SKM-1 treated with dmso at 0.1 percent for 144 hours (cell line): ENCODE measurements around the gene SLC6A17.

Experiments used
- DNase-seq: peaks from one replicate; lab custom pipeline; 2025; ENCODE audit not compliant: unreplicated experiment; lab: John Stamatoyannopoulos, UW

The SLC6A17 gene

DNA sequence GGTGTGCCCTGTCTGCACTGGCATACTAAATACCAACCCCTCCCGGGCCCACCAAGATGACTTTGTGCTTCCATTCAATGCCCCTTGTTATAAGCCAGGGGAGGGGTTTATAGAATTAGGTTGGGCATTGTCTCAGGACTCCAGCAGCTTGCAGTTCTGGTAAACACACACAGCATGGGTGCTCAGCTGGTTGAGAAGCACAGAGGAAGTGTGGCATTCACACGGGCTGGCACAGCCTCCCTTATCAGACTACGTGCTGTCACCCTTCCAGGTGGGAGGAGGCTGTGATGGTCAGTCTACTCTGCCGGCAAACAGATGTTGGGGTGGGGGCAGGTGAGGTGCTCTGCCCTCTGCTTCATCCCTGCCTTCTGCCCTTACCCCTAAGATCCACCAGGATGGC, 15.0 kb upstream of the SLC6A17 start:
- DNase-seq, result no peak

DNA sequence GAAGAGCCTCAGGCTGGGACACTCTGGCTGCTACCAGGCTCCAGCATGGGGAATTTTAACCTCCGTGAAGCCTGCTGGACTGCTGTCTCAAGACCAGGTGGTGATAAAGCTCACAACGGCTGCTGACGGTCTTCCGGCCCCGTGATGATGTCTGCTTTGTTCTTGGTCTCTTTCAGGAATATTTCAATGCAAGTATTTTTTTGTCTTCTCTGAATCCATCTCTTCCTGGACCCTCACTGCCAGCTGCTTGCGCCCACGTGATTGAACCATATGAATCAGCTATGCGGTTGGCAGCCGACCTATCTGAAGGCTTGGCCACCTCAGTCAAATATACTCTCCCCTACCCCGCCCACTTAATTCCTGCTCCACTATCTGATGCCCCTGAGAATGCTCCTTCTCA, 14.6 kb upstream of the SLC6A17 start:
- no peak for DNase-seq

DNA sequence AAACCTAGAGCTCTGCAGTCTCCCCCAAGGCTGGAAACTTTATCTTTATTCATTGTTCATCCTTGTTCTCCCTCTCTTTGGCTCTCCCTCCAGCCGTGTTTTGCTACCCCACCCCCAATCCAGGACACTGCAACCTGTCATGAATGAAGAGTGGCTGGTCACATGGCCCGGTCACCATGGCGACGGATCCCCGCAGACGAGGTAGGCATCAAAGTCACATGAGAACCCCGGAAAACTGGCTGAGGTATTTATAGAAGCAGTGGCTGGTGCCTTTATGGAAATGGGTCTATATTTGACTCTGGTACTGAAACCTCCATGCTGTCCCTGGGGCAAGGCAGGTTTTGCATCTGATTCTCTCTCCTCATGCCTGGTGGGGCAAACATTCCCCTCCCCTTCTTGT, 13.4 kb upstream of the SLC6A17 start:
- DNase-seq, result no peak

DNA sequence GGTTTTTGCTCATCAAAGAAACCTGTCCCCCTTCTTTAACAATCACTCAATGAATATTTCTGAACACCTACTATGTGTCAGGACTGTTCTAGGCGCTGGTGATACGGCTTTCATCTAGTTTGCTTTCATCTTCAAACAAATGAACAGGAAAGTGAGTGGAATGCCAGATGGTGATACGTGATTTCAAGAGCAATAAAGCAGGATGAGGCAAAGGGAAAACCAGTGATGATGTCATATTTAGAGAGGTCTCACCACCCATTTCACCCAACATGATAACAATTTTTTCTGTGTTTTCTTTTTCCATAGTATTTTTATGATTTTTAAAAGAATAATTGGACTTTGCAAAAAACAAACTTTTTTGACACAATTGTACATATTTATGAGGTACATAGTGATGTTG, 11.3 kb upstream of the SLC6A17 start:
- no peak for DNase-seq

DNA sequence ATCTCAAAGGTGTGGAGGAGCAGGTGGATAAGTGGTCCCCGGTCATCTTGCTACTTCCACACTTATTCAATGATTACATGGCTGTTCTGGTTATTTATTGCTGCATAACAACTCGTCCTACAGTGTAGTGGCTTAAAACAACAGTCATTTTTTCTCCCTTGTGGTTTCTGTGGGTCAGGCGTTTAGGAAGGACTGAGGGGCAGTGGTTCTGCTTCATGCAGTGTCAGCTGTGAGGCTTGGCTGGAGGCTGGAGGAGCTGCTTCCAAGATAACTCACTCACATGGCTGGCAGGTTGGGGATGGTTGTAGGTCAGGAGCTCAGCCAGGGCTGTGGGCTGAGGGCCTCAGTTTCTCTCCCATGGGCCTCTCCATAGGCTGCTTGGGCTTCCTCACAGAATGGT, 5.9 kb upstream of the SLC6A17 start:
- DNase-seq, result no peak

DNA sequence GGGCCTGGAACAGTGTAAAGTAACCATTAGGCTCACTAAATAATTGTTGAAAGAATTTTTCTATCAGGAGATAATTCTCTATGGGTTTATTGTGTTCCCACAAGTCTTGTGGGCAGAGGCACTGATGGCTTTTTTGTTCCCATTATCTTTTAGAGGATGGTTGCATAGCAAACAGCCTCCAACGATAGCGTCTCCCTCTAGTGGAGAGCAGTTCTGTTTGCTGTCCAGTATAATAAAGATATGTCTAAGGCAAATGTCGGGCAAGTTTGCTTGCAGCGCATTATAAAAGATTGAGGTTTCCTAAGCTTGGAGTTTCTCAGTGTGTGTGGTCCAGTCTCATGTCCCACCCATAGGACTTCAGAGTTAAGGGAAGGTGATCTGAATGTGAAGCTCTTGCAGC, 1.3 kb upstream of the SLC6A17 start:
- DNase-seq, result no peak

DNA sequence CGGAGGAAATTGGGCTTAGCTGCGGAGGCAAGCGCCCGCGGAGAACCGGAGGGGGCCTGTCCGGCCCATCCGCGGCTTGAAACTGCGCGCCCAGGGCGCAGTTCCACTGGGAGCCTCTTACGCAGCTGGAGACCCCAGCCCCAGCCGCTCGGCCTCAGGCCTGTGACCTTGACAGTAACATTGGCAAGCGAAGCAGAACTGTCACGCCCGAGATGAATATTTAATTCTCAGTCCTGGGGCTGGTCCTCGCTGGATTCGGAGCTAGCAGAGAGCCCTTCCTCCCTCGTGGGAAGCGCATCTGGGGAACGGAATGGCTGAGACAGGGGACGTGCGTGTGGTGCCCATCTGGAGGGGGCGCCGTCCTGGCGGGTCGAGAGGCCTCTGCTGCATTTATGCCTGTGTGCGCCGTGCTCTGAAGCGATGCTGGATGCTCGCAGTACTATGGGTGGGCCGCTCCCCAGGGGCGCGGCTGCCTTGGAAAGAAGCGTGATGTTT, 928 bp downstream of the SLC6A17 start:
- DNase-seq, result no peak

DNA sequence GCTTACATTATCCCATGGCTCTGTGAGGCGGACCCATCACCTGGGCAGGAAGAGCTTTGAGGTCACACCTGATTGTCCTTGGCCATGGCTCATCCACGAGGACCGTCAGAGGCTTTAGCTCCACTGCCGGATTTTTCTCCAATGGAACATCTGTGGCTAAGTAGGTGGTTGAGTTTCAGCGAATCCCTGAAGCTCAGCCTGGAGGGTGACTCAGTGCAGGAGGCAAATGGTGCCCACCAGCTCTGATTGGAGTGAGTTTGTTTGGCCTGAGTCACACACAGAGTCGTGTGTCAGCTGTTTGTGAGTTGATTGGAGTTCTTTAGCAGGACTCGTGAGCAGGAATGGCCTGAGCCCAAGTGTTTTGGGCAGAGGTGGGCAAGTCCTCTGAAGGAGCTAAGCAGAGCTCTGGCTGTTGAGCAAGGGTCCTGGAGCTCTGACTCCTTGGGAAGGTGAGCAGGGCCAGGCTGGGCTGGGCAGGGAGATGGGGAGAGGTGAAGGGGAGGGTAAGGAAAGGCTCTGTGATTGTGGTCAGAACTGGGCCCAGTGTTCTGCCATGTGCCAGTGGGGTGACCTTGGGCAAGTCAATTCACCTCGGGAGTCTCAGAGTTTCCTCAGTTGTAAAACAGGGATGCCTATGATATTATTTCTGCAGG, 2.0 kb downstream of the SLC6A17 start:
- no peak for DNase-seq

DNA sequence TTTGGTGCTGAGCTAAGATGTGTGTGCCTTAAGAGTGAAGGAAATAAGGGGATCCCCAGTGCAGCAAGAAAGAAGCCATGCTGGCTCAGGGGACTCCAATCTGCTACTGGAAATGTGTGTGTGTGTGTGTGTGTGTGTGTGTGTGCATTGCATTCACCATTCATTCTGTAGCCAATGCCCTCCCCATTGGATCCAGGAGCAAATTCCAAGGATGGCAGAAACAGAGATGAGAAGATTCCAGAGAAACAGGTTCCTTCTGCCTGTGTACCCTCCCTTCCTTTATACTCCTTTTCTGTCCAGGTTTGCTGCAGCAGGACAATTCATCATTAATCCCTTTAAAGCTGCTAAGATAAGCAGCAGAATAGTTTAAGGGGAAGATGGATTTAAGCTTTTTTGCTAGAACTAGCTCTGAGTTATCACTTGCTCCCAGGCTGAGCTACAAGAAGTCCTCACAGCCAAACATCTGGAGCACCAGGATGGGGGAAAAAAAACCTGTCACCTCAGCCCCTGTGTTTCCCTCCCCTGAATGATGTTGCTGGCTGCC, 3.2 kb downstream of the SLC6A17 start:
- DNase-seq, result no peak

DNA sequence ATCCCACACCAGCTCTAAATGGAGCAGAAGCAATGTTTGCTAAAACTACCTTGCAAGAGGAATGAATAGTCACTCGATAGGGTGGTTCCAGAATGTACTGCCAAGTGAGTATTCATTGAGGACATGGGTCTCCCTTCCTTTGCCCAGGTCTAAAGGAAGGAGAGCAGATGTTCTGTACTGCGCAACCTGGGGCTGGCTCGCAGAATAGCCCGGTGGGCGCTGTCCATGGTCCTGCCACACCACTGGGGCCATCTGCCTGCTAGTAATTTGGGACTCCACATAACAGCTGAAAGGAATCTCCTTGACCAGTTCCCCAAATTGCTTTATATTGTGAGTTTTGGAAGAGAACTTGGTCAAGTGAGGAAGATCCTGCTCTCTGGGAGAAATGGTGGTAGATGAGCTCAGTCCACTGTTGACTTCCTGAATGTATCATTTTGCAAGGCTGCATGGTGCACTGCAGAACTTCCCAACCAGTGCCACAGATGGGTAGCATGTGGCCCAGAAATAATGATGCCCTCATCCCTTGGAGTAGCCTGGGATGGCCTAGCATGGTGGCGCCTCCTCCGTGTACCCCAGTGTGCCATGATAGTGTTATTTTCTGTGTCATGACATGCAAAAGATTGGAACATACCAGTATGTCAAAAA, 5.7 kb downstream of the SLC6A17 start:
- no peak for DNase-seq

DNA sequence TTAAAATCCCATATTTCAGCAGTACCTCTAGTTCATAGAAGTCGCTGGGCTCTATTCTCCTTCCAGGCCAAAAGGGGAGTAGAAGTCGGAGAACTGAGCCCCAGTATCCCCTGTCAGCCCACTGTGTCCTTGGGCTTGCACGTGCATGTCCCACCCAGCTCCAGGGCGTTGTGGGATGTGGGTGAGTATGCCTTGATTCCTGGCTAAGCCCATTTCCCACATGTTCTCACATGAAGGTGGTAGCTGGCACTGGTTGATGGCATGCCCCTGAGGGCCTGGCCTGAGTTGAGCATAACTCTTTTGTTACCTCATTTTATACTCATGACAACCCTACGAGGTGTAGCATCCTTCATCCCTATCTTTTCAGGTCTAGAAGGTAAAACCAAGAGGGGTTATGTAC, 8.0 kb downstream of the SLC6A17 start:
- DNase-seq, result no peak

DNA sequence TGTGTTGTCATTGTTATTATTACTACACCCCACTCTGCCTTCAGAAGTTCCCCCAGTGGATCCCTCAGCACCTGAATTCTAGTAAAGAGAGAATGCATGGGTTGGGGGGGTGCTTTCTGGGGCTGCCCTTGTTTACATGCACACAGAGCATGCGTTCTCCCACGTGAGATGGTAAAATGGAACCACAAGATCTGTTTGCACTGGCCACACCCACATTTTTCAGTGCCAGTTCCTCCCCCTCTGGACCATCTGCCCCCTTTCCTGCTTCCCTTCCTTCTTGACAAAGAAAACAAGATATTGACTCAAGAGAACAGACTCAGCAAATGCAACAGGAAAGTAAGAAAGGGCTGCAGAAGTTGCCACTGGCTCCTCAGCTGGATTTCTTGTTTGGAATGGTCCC, 8.9 kb downstream of the SLC6A17 start:
- DNase-seq, result no peak

DNA sequence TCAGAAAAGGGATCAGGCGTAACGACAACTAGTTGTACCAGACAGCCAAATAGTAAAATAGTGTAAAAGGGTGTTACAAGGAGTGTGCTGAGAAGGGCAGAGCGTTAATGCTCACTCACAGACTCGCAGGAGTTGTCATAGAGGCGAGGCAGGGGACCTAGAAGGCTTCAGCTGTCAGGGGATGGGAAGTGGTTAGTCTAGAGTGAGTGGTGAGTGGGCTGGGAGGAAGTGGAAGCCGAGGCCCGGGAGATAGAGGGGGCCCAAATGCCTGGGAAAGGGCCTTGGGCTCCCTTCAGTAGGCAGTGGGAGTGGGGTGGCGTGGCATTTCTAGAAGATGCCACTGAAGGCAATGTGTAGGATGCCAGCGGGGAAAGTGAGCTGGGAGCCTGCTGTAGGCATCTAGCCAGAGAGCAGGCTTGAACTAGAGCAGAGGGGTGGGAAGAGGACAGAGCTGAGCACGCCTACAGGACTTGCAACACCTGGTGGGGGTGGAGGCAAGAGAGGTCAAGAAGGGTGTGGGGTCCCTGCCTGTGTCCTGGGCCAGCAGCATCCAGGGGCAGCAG, 10.3 kb downstream of the SLC6A17 start:
- no peak for DNase-seq

DNA sequence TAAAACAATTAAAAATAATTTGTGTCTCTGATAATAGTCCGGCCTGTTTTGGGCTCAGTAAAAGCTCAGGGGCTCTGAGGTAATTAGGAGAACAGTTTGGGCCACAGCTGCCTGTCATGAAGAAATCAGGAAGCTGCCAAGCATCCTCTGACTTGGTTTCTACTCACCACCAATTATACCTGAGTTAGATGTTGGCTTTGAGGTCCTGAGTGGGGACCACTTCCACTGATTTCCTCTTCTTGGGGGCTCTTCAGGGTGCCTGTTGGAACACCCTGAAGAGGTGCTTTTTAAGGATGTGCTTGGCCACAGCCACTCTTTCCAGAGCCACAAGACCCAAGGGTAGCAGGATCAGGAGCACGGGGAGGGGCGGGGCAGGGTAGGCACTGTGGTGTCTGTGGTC, 10.9 kb downstream of the SLC6A17 start:
- no peak for DNase-seq

DNA sequence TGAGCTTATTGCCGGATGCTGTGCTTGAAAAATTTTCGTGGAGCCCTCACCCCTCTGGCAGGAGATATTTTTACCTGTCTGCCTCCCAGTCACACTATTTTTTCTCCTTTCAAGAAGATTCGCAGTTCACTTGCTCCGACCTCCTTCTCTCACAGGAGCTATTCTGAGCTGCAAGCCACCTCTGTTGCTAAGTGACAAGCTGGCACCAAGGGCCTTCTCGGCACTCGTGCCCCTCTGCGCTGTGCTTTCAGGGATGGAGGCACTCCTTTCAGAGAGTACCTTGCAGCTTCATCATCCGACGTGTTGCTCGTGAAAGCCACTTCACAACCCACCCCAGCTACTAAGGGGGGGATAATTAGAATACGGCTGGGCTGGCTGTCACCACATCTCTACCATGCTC, 11.6 kb downstream of the SLC6A17 start:
- DNase-seq, result no peak

DNA sequence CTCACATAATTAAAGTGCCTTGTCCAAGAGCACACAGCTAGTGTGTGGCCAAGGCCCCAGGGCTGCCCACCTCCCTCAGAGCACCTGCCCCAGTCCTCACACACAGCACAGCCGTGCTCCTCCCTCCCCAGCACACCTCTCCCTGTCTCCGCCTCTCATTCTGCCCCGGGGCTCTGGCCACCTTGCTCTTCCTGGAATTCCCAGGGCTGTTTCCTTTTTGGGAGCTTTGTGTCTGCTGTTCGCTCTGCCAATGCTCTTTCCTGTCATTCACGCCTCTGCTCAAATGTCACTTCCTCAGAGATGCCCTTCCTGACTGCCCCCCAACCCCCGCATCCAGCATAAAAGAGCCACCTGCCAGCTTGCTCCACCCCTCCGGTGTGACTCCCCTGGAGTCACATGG, 13.3 kb downstream of the SLC6A17 start:
- DNase-seq, result no peak

DNA sequence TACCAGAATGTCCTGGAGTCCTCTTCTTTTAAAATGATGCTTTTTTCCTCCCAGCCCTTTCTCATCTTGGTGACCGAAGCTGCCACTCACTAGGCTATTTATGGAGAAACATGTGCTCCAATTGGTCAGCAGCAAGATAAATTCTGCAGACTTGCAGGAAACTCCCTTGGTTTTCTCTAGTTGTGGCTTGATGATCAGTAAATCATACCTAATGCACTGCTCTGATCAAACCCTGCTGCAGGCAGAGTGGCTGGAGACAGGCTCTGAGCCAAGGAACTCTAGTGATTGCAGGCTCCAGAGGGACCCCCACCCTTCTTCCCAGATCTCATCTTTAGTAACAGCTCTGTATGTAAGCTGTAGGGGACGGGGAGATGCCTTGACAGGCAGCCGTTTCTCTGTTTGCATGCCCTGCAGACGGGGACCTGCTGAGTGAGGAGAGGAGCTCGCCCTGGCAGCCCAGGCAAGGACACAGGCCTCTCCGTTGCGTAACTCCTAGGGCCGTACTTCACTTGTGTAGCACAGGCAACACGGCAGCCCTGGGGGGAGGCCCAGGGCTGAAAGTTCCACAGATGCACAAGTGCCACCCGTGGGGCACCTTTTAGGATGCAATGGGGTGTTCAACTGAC, 14.5 kb downstream of the SLC6A17 start:
- DNase-seq, result no peak

DNA sequence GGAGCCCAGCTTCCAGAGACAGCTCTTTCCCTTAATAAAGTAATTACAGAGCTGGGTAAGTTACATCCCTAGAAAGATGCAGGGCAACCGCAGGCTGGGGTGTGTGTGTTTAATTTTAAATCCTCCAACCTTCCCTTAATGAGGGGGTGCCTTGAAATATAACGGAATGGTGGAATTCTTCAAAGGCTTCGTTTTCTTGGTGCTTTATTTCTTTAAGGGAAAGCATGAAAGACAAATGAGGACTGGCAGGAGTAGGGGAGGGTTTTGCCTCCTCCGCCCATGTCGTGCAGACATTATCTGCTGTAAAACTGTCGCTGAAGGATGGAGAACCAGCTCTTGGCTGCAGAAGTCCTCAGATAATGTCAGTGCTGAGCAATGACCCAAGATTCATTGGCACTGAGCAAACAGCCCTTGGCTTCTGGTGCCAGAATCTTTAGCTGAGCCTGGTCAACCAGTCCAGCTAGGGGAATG, 15.5 kb downstream of the SLC6A17 start:
- no peak for DNase-seq

DNA sequence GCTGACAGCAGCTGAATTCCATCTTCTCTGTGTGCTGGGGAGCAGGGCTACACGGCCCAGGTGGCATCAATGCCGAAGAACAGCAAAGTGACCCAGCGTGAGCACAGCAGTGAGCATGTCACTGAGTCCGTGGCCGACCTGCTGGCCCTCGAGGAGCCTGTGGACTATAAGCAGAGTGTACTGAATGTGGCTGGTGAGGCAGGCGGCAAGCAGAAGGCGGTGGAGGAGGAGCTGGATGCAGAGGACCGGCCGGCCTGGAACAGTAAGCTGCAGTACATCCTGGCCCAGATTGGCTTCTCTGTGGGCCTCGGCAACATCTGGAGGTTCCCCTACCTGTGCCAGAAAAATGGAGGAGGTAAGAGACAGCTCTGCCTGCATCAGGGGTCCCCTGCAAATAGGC, 16.6 kb downstream of the SLC6A17 start:
- DNase-seq, result no peak

DNA sequence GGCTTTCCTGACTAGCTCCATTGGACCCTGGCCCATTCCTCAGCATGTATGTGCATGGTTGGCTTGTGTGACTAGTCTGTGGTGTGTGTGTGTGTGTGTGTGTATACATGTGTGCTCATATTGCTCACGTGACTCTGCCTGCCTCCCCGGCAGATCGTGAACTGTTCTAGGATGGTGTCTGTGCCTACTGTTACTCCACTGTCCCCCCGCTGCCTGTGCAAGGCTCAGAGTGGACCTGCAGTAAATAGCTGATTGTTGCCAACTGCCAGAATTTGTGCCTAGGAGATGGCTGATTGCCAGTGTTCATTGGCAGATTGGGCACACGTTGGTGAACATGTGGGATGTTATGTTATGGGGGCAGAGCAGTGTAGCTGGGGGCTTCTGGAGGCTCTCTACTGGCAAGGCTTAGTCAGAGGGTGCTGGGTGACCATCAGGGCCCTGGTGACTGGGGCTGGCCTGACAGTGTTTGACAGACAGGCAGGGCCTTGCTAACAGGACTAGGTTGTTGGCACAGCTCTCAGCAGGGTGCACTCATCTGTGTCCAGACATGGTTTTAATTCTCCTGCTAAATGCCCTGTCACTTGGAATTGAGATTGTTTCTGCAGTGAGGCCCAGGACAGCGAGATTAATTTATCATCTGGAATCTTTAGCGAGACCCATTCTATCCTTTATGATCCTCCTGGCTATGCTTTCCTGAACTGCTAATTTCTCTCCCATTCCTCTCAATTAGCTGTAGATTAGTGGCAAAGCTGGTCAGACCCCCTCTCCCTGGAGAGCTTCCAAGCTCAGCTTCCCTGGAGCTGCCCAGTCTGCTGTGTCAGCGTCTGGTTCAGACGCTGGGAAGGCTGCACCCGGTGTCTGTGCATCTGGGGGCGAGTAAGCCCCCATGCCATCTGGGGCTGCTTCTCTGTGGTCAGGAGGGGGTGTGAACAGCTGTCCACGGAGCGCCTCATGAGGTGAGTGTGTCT, 20.8 kb downstream of the SLC6A17 start:
- no peak for DNase-seq

DNA sequence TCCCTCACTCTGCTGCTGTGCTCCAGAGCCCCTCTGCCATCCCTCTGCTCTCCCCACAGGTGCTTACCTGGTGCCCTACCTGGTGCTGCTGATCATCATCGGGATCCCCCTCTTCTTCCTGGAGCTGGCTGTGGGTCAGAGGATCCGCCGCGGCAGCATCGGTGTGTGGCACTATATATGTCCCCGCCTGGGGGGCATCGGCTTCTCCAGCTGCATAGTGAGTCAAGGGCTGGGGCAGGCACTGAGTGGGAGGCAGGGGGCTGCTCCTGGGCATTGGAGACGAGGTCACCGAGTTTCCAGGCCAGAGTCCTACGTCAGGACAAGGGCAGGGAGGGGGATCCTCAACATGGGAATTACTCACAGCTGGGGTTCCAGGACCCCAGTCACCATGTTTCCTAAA, 21.7 kb downstream of the SLC6A17 start:
- no peak for DNase-seq
